Endothelial cell (in vitro differentiated cells): Measurements from ENCODE around the gene ATG16L1. TPM values are rescaled to one million over a fixed set of nuclear protein-coding genes. Genes with fewer than 3 reads are reported as not detected.

Experiments
- DNase-seq: peaks from one replicate; pipeline ENCODE4 v3.0.0; 2021; ENCODE audit warnings: low spot score
- H3K27ac Mint-ChIP-seq: one replicate; pipeline ENCODE4 v1.8.0; 2021; ENCODE audit warnings: mixed read lengths, inconsistent platforms; ENCODE audit not compliant: unreplicated experiment
- H3K27me3 Mint-ChIP-seq: one replicate; pipeline ENCODE4 v1.8.0; 2021; ENCODE audit warnings: mild to moderate bottlenecking, moderate library complexity, mixed read lengths, inconsistent platforms; ENCODE audit not compliant: unreplicated experiment
- H3K36me3 Mint-ChIP-seq: one replicate; pipeline ENCODE4 v1.8.0; 2021; ENCODE audit warnings: mild to moderate bottlenecking, low read depth, mixed read lengths, inconsistent platforms; ENCODE audit not compliant: unreplicated experiment
- H3K4me1 Mint-ChIP-seq: one replicate; pipeline ENCODE4 v1.8.0; 2021; ENCODE audit warnings: mild to moderate bottlenecking, mixed read lengths, inconsistent platforms; ENCODE audit not compliant: unreplicated experiment
- H3K4me3 Mint-ChIP-seq: one replicate; pipeline ENCODE4 v1.8.0; 2021; ENCODE audit warnings: mild to moderate bottlenecking, mixed read lengths, inconsistent platforms; ENCODE audit not compliant: unreplicated experiment
- H3K9me3 Mint-ChIP-seq: one replicate; pipeline ENCODE4 v1.8.0; 2021; ENCODE audit warnings: mixed read lengths, inconsistent platforms; ENCODE audit not compliant: unreplicated experiment
- total RNA-seq: library from RNA; stranded (reverse); fragmentation: NEBNext Ultra II Directional; extraction: Animal tissue kit (Norgen Biotek cat#: 25700); gene quantifications from one replicate; pipeline ENCODE4 v1.2.1, GENCODE V29; 2021; ENCODE audit not compliant: unreplicated experiment
- TF ChIP-seq, protein P1 (sequence below): fragments of 200-600 bp; sonication (generic); IDR thresholded peaks from one replicate; pipeline ENCODE4 v1.5.0; 2021; ENCODE audit warnings: antibody characterized with exemption; ENCODE audit not compliant: unreplicated experiment

The ATG16L1 gene
- total RNA-seq, 1 donor from 2014 or later = 39.5 TPM

DNA sequence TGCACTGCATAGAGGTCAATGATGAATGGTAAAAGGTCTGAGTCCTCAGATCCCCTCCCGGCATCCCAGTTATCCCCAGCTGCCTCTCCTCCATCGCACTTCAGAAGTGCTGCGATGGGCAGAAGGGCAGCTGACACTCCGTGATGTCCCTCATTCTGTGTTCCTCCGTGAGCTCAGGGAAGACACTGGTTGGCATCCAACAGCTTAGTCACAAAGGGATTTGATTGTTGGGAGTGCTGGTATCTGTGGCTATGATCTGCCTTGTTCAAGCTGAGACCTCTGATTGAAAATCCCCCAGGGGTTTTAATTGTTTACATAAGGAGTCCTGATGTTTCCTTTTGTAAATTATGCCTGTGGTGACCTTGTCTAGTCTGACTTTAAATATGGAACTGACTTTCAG is 37.2 kb downstream of the ATG16L1 start:
- Mint-ChIP-seq H3K27ac (no peak overlapping the region), H3K4me1 (no peaks in the 10 kb centered on the region), H3K27me3 (no peaks in the 10 kb centered on the region), H3K4me3 (no peak overlapping the region), H3K9me3 (no peaks in the 10 kb centered on the region), H3K36me3 (peaks cover 53% of the 10 kb centered on the region)
- TF ChIP-seq, protein P1, sequence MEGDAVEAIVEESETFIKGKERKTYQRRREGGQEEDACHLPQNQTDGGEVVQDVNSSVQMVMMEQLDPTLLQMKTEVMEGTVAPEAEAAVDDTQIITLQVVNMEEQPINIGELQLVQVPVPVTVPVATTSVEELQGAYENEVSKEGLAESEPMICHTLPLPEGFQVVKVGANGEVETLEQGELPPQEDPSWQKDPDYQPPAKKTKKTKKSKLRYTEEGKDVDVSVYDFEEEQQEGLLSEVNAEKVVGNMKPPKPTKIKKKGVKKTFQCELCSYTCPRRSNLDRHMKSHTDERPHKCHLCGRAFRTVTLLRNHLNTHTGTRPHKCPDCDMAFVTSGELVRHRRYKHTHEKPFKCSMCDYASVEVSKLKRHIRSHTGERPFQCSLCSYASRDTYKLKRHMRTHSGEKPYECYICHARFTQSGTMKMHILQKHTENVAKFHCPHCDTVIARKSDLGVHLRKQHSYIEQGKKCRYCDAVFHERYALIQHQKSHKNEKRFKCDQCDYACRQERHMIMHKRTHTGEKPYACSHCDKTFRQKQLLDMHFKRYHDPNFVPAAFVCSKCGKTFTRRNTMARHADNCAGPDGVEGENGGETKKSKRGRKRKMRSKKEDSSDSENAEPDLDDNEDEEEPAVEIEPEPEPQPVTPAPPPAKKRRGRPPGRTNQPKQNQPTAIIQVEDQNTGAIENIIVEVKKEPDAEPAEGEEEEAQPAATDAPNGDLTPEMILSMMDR = no peak
- DNase-seq = no peak

DNA sequence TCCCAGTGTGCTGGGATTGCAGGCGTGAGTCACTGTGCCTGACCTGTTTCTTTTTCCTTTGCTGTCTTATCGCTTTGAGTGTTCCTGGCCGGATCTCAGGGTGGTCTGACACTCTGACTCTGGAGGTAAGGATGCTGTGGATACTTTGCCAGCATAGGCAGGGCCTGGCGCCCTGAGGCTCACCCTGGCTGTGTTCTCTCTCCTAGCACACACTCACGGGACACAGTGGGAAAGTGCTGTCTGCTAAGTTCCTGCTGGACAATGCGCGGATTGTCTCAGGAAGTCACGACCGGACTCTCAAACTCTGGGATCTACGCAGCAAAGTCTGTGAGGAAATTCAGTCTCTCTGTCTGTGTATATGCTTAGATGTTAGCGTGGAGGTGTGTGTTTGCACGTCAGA is 38.2 kb downstream of the ATG16L1 start:
- TF ChIP-seq, protein P1 = no peak
- no peaks in the 10 kb centered on the region for H3K9me3 Mint-ChIP-seq
- DNase-seq = no peak
- no peak overlapping the region for H3K27ac Mint-ChIP-seq
- no peak overlapping the region for H3K4me3 Mint-ChIP-seq
- no peaks in the 10 kb centered on the region for H3K4me1 Mint-ChIP-seq
- peaks cover 55% of the 10 kb centered on the region for H3K36me3 Mint-ChIP-seq
- no peaks in the 10 kb centered on the region for H3K27me3 Mint-ChIP-seq

DNA sequence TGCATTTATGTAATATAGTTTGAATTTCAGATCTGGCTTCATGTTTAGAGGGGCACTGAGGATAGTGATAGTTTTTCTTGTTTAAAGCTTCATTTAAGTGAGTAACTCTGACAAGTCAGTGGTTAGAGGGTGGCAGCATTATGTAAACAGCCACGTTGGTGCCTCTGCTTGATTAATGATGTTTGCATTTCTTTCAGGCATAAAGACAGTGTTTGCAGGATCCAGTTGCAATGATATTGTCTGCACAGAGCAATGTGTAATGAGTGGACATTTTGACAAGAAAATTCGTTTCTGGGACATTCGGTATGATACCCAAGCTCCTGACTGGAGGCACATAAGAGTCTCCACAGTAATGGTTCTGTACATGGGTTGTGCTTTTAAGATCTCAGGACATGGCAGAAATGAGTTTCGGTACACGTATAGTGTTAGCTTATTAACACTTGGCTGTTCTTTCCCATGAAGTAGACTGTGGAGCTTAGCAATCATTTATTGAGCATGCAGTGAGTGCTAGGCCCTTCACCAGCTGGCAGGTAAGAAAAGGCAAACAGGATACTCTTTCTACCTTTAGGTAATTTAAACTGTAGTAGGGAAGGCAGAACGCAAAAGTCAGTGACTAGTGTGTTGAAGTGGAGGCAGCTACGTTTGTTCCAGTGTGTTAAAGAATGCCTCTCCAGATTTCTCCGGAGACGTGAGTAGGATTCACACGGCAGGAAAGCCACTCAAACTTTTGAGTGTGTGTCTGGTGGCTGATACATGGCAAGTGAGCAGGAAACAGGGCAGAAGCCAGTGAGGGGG is 38.8 kb downstream of the ATG16L1 start:
- Mint-ChIP-seq H3K4me1 (no peaks in the 10 kb centered on the region), H3K4me3 (no peak overlapping the region), H3K9me3 (no peaks in the 10 kb centered on the region), H3K36me3 (peaks cover 54% of the 10 kb centered on the region), H3K27me3 (no peaks in the 10 kb centered on the region), H3K27ac (no peak overlapping the region)
- TF ChIP-seq, protein P1 = no peak
- DNase-seq = no peak

DNA sequence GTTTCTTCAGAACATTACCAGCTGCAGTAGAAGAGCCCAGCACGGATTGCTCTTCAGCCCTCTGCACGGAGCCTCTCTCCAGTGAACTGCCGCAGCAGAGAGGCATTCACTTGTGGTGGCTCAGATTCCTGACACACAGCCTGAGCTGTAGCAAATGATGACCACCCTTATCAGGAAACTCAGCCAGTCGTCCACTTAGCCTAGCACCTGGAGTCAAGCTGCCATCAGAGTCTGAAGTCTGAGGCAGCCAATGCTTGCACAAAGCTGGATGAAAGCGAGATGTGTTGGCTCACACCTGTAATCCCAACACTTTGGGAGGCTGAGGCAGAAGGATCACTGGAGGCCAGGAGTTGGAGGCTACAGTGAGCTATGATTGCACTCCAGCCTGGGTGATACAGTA is 44.4 kb downstream of the ATG16L1 start:
- H3K9me3 Mint-ChIP-seq = no peaks in the 10 kb centered on the region
- H3K4me3 Mint-ChIP-seq = no peak overlapping the region
- H3K27me3 Mint-ChIP-seq = no peaks in the 10 kb centered on the region
- H3K27ac Mint-ChIP-seq = no peak overlapping the region
- H3K36me3 Mint-ChIP-seq = peaks cover 42% of the 10 kb centered on the region
- TF ChIP-seq, protein P1 = no peak
- no peak for DNase-seq
- no peaks in the 10 kb centered on the region for H3K4me1 Mint-ChIP-seq

DNA sequence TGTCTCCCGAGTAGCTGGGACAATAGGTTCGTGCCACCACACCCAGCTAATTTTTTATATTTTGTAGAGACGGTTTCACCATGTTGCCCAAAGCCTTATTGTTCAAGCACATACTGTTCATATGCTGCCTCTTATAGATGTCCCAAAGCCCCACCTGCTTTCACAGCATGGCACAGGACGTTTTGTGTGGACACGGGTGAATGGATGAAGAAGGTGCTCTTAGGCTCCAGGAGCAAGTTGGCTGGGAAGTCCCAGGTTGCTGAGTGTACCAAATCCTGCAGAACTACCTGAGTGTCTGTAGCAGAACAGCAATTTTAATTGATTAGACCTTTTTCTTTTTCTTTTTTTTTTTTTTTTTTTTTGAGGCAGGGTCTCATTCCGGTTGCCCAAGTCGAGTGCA is 45.6 kb downstream of the ATG16L1 start:
- Mint-ChIP-seq H3K4me3 (no peak overlapping the region), H3K27me3 (no peaks in the 10 kb centered on the region), H3K27ac (no peak overlapping the region), H3K9me3 (no peaks in the 10 kb centered on the region), H3K36me3 (peaks cover 31% of the 10 kb centered on the region), H3K4me1 (no peaks in the 10 kb centered on the region)
- TF ChIP-seq, protein P1 = no peak
- no peak for DNase-seq
